ENCODE results near the gene INS.

DNA sequence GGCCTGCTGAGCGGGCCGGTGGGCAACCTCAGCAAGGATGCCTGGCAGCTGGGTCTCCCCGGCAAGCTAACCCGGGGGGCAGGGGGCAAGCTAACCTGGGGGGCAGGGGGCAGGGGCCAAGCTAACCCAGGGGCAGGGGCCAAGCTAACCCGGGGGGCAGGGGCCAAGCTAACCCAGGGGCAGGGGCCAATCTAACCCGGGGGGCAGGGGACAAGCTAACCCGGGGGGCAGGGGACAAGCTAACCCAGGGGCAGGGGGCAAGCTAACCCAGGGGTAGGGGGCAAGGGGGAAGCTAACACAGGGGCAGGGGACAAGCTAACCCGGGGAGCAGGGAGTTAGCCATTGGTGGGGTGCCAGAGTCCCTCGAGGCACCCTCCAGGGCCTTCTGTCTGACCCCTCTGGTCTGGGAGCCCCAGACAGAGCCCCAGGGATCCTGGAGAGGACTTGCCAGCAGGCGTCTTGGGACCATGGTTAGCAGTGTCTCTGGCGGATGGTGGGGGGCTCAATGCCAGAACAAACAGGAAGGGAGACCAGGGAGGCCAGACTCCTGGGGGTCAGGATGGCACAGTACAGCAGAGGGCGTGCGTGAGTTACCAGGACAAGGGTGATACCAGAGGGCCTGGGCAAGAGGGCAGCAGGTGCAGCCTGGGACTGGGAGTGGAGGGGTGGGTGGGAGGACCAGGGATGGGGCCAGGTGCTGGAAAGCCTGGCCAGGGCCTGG is 37.9 kb downstream of the INS start:
- TF ChIP-seq POLR2AphosphoS5 (IDR thresholded peaks at IDR 0.05; ENCODE audit: low read depth, low read length) (no peak), POU2F2 (IDR thresholded peaks at IDR 0.05; ENCODE audit: low read depth, low read length) (no peak), TAF1 (IDR thresholded peaks at IDR 0.05; ENCODE audit: low read depth, low read length) (no peak), POLR2A (IDR thresholded peaks at IDR 0.05; ENCODE audit: low read depth, low read length) (no peak)

Data from GM12891 (cell line).